Measurements from ENCODE around the gene NBAS.

NBAS gene

GRCh38 chr2:15492773-15493325, 68.3 kb downstream of the NBAS start:
- no peaks in the 10 kb centered on the region for H3K9me3 Mint-ChIP-seq
- no peak for ATAC-seq
- H3K4me1 Mint-ChIP-seq: peaks cover 5% of the 10 kb centered on the region
- H3K4me3 Mint-ChIP-seq: no peak overlapping the region
- no peaks in the 10 kb centered on the region for H3K27me3 Mint-ChIP-seq
- H3K27ac Mint-ChIP-seq: no peak overlapping the region
- DNase-seq: no peak

GRCh38 chr2:15486770-15487169, 74.4 kb downstream of the NBAS start:
- H3K27ac Mint-ChIP-seq: no peak overlapping the region
- H3K4me3 Mint-ChIP-seq: no peak overlapping the region
- no peaks in the 10 kb centered on the region for H3K9me3 Mint-ChIP-seq
- peaks cover 5% of the 10 kb centered on the region for H3K4me1 Mint-ChIP-seq
- ATAC-seq (no peak), DNase-seq (no peak)
- no peaks in the 10 kb centered on the region for H3K27me3 Mint-ChIP-seq

GRCh38 chr2:15485949-15486348, 75.2 kb downstream of the NBAS start:
- DNase-seq (no peak), ATAC-seq (no peak)
- Mint-ChIP-seq H3K4me1 (peaks cover 5% of the 10 kb centered on the region), H3K27ac (no peak overlapping the region), H3K4me3 (no peak overlapping the region), H3K9me3 (no peaks in the 10 kb centered on the region), H3K27me3 (no peaks in the 10 kb centered on the region)

- no peaks in the 10 kb centered on the region for H3K27me3 Mint-ChIP-seq
- H3K4me3 Mint-ChIP-seq: no peak overlapping the region
- no peak overlapping the region for H3K27ac Mint-ChIP-seq
- no peaks in the 10 kb centered on the region for H3K4me1 Mint-ChIP-seq
- ATAC-seq (no peak), DNase-seq (no peak)
- no peaks in the 10 kb centered on the region for H3K9me3 Mint-ChIP-seq
These were observed 80.1 kb downstream of the NBAS start for GRCh38 chr2:15481000-15481399.

GRCh38 chr2:15480552-15480951, 80.6 kb downstream of the NBAS start:
- DNase-seq: no peak
- H3K4me3 Mint-ChIP-seq: no peak overlapping the region
- H3K27me3 Mint-ChIP-seq: no peaks in the 10 kb centered on the region
- no peaks in the 10 kb centered on the region for H3K9me3 Mint-ChIP-seq
- ATAC-seq: no peak
- H3K4me1 Mint-ChIP-seq: no peaks in the 10 kb centered on the region
- H3K27ac Mint-ChIP-seq: no peak overlapping the region

- peaks cover 9% of the 10 kb centered on the region for H3K4me1 Mint-ChIP-seq
- no peaks in the 10 kb centered on the region for H3K27me3 Mint-ChIP-seq
- ATAC-seq (no peak), DNase-seq (no peak)
- peaks cover 6 to 8% of the 10 kb centered on the region in 2 donors for H3K9me3 Mint-ChIP-seq
- H3K27ac Mint-ChIP-seq: no peak overlapping the region
- H3K4me3 Mint-ChIP-seq: no peak overlapping the region
These were observed 88.3 kb downstream of the NBAS start for GRCh38 chr2:15472876-15473275.

GRCh38 chr2:15472133-15472532, 89.0 kb downstream of the NBAS start:
- H3K4me3 Mint-ChIP-seq: no peak overlapping the region
- DNase-seq (no peak), ATAC-seq (no peak)
- H3K9me3 Mint-ChIP-seq: peaks cover 6 to 8% of the 10 kb centered on the region in 2 donors
- H3K4me1 Mint-ChIP-seq: peaks cover 9% of the 10 kb centered on the region
- H3K27me3 Mint-ChIP-seq: no peaks in the 10 kb centered on the region
- no peak overlapping the region for H3K27ac Mint-ChIP-seq

- H3K4me3 Mint-ChIP-seq: no peak overlapping the region
- DNase-seq: no peak
- no peaks in the 10 kb centered on the region for H3K27me3 Mint-ChIP-seq
- no peak for ATAC-seq
- peaks cover 9% of the 10 kb centered on the region for H3K4me1 Mint-ChIP-seq
- no peak overlapping the region for H3K27ac Mint-ChIP-seq
- peaks cover 6 to 8% of the 10 kb centered on the region in 2 donors for H3K9me3 Mint-ChIP-seq
These were observed 89.5 kb downstream of the NBAS start for GRCh38 chr2:15471606-15472005.

GRCh38 chr2:15460112-15460620, 101.0 kb downstream of the NBAS start:
- Mint-ChIP-seq H3K9me3 (no peaks in the 10 kb centered on the region), H3K27ac (no peak overlapping the region), H3K4me3 (no peak overlapping the region), H3K27me3 (no peaks in the 10 kb centered on the region), H3K4me1 (no peaks in the 10 kb centered on the region)
- ATAC-seq (no peak), DNase-seq (no peak)

- H3K9me3 Mint-ChIP-seq: no peaks in the 10 kb centered on the region
- H3K27me3 Mint-ChIP-seq: no peaks in the 10 kb centered on the region
- H3K4me3 Mint-ChIP-seq: no peak overlapping the region
- ATAC-seq: no peak
- H3K27ac Mint-ChIP-seq: no peak overlapping the region
- H3K4me1 Mint-ChIP-seq: no peaks in the 10 kb centered on the region
- DNase-seq: no peak
These were observed 102.9 kb downstream of the NBAS start for GRCh38 chr2:15458277-15458676.

- H3K27me3 Mint-ChIP-seq: no peaks in the 10 kb centered on the region
- ATAC-seq: no peak
- no peak overlapping the region for H3K27ac Mint-ChIP-seq
- no peaks in the 10 kb centered on the region for H3K4me1 Mint-ChIP-seq
- no peak overlapping the region for H3K4me3 Mint-ChIP-seq
- DNase-seq: no peak
- no peaks in the 10 kb centered on the region for H3K9me3 Mint-ChIP-seq
These were observed 103.3 kb downstream of the NBAS start for GRCh38 chr2:15457868-15458267.

GRCh38 chr2:15456352-15456751, 104.8 kb downstream of the NBAS start:
- Mint-ChIP-seq H3K9me3 (no peaks in the 10 kb centered on the region), H3K4me3 (no peak overlapping the region), H3K27ac (no peak overlapping the region), H3K4me1 (no peaks in the 10 kb centered on the region), H3K27me3 (no peaks in the 10 kb centered on the region)
- ATAC-seq: no peak
- DNase-seq: no peak

GRCh38 chr2:15450808-15451207, 110.3 kb downstream of the NBAS start:
- no peak for DNase-seq
- Mint-ChIP-seq H3K27ac (peak overlapping the region in 1 of 2 donors; percentile 34), H3K4me3 (no peak overlapping the region), H3K9me3 (peaks cover 0 to 2% of the 10 kb centered on the region in 2 donors), H3K4me1 (no peaks in the 10 kb centered on the region), H3K27me3 (no peaks in the 10 kb centered on the region)
- ATAC-seq: no peak

- no peak for ATAC-seq
- H3K27ac Mint-ChIP-seq: no peak overlapping the region
- no peak for DNase-seq
- H3K27me3 Mint-ChIP-seq: no peaks in the 10 kb centered on the region
- H3K9me3 Mint-ChIP-seq: peaks cover 0 to 5% of the 10 kb centered on the region in 2 donors
- H3K4me3 Mint-ChIP-seq: no peak overlapping the region
- H3K4me1 Mint-ChIP-seq: no peaks in the 10 kb centered on the region
These were observed 111.4 kb downstream of the NBAS start for GRCh38 chr2:15449556-15450236.

GRCh38 chr2:15448250-15448839, 112.8 kb downstream of the NBAS start:
- DNase-seq (no peak), ATAC-seq (no peak)
- peaks cover 0 to 5% of the 10 kb centered on the region in 2 donors for H3K9me3 Mint-ChIP-seq
- H3K27ac Mint-ChIP-seq: no peak overlapping the region
- no peak overlapping the region for H3K4me3 Mint-ChIP-seq
- H3K4me1 Mint-ChIP-seq: no peaks in the 10 kb centered on the region
- H3K27me3 Mint-ChIP-seq: no peaks in the 10 kb centered on the region

GRCh38 chr2:15447381-15447780, 113.8 kb downstream of the NBAS start:
- Mint-ChIP-seq H3K9me3 (peaks cover 0 to 5% of the 10 kb centered on the region in 2 donors), H3K27me3 (no peaks in the 10 kb centered on the region), H3K4me3 (no peak overlapping the region), H3K4me1 (no peaks in the 10 kb centered on the region), H3K27ac (no peak overlapping the region)
- no peak for ATAC-seq
- no peak for DNase-seq
